ENCODE measurements around the gene VPS8. TPM values are rescaled to one million over a fixed set of nuclear protein-coding genes. Genes with fewer than 3 reads are reported as not detected.

VPS8 gene
- total and polyA plus RNA-seq, 4 donors: 49.3 to 155 (median 66.4) TPM

DNA sequence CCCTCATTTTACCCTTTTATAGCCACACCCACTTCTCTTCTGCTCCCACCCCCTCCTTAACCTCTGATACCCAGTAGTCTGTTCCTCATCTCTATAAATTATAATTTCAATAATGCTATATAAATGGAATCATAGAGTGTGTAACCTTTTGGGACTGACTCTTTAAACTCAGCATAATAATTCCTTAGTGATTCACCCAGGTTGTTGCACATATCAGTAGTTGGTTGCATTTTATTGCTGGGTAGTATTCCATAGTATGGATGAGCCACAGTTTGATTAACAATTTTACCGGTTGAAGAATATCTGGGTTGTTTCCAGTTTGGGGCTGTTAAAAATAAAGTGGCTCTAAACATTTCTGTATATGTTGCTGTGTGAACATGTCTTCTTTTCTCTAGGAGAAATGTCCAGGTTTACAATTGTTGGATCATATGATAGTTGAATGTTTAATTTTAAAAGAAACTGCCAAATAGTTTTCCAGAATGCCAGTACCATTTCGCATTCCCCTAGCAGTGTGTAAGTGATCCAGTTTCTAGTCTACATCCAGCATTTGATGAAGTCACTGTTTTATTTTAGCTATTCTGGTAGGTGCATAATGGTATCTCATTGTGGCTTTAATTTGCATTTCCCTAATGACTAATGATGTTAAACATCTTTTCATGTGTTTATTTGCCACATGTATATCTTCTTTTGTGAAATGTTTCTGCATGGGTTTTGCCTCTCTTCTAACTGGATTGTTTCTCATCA, 68.5 kb downstream of the VPS8 start:
- Histone ChIP-seq H3K27me3 (ENCODE audit: control insufficient read depth, insufficient read depth, low read length) (no peaks in the 10 kb centered on the region), H3K36me3 (ENCODE audit: control insufficient read depth, insufficient read depth, low read length) (no peaks in the 10 kb centered on the region), H3K4me3 (ENCODE audit: low read depth, low read length) (no peak overlapping the region), H3K9me3 (ENCODE audit: control insufficient read depth, insufficient read depth, low read length) (no peaks in the 10 kb centered on the region), H3K27ac (ENCODE audit: low read depth, low read length) (no peak overlapping the region), H3K4me1 (ENCODE audit: control insufficient read depth, insufficient read depth, low read length) (no peaks in the 10 kb centered on the region)
- no peak for DNase-seq (ENCODE audit: low read depth in 4 of 6, low spot score in 6 of 6)
- 100% methylated on average over 1 of the region's 2 CpGs for WGBS (ENCODE audit: insufficient coverage)

DNA sequence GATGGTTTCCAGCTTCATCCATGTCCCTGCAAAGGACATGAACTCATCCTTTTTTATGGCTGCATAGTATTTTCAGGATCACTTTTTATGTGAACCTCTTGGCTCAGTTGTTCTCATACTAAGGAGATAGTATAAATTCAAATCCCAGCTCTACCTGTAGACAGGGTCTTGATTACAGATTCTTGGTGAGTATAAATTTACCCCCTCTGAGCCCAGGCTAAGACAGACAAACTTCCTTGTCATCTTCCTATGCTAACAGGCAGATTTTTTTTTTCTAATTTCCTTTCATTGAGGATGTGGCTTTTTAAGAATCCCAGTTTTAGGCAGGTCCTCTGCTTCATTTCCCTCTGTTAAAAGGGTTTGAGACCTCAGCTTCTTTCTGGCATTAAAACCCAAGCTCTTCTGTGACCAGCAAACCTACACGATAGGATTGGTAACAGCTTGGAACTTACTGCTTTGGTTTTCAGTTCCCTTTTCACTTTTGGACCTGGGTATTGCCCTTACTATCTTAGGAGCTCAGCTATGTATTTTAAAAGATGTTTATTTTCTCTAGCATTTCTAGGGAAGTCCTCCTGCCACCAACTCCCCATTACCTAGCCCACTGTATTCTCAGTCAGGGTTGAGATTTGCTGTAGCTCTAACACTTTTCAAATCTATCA, 72.5 kb downstream of the VPS8 start:
- 83% methylated on average over 1 of the region's 1 CpG for WGBS (ENCODE audit: insufficient coverage)

GRCh38 chr3:184885112-184885511, 73.1 kb downstream of the VPS8 start:
- WGBS (ENCODE audit: insufficient coverage): 100% methylated on average over 1 of the region's 4 CpGs
- Histone ChIP-seq H3K36me3 (ENCODE audit: control insufficient read depth, insufficient read depth, low read length) (no peaks in the 10 kb centered on the region), H3K9me3 (ENCODE audit: control insufficient read depth, insufficient read depth, low read length) (no peaks in the 10 kb centered on the region), H3K27me3 (ENCODE audit: control insufficient read depth, insufficient read depth, low read length) (no peaks in the 10 kb centered on the region), H3K4me1 (ENCODE audit: control insufficient read depth, insufficient read depth, low read length) (no peaks in the 10 kb centered on the region), H3K4me3 (ENCODE audit: low read depth, low read length) (no peak overlapping the region), H3K27ac (ENCODE audit: low read depth, low read length) (no peak overlapping the region)
- no peak for DNase-seq (ENCODE audit: low read depth in 4 of 6, low spot score in 6 of 6)

More for the DNA sequence above, 72.5 kb downstream of the VPS8 start:
- Histone ChIP-seq H3K27ac (ENCODE audit: low read depth, low read length) (no peak overlapping the region), H3K27me3 (ENCODE audit: control insufficient read depth, insufficient read depth, low read length) (no peaks in the 10 kb centered on the region), H3K9me3 (ENCODE audit: control insufficient read depth, insufficient read depth, low read length) (no peaks in the 10 kb centered on the region), H3K36me3 (ENCODE audit: control insufficient read depth, insufficient read depth, low read length) (no peaks in the 10 kb centered on the region), H3K4me3 (ENCODE audit: low read depth, low read length) (no peak overlapping the region), H3K4me1 (ENCODE audit: control insufficient read depth, insufficient read depth, low read length) (no peaks in the 10 kb centered on the region)
- no peak for DNase-seq (ENCODE audit: low read depth in 4 of 6, low spot score in 6 of 6)

- Histone ChIP-seq H3K4me1 (ENCODE audit: control insufficient read depth, insufficient read depth, low read length) (no peaks in the 10 kb centered on the region), H3K27ac (ENCODE audit: low read depth, low read length) (no peak overlapping the region), H3K27me3 (ENCODE audit: control insufficient read depth, insufficient read depth, low read length) (no peaks in the 10 kb centered on the region), H3K9me3 (ENCODE audit: control insufficient read depth, insufficient read depth, low read length) (no peaks in the 10 kb centered on the region), H3K4me3 (ENCODE audit: low read depth, low read length) (no peak overlapping the region), H3K36me3 (ENCODE audit: control insufficient read depth, insufficient read depth, low read length) (no peaks in the 10 kb centered on the region)
- DNase-seq (ENCODE audit: low read depth in 4 of 6, low spot score in 6 of 6): no peak
- no CpG with 5 or more reads among the region's 2 CpGs for WGBS (ENCODE audit: insufficient coverage)
Measured at GRCh38 chr3:184887574-184887973, 75.6 kb downstream of the VPS8 start.

GRCh38 chr3:184889312-184889904, 77.4 kb downstream of the VPS8 start:
- no peaks in the 10 kb centered on the region for H3K27me3 ChIP-seq (ENCODE audit: control insufficient read depth, insufficient read depth, low read length)
- H3K9me3 ChIP-seq (ENCODE audit: control insufficient read depth, insufficient read depth, low read length): no peaks in the 10 kb centered on the region
- DNase-seq (ENCODE audit: low read depth in 4 of 6, low spot score in 6 of 6): no peak
- no peaks in the 10 kb centered on the region for H3K36me3 ChIP-seq (ENCODE audit: control insufficient read depth, insufficient read depth, low read length)
- no peak overlapping the region for H3K4me3 ChIP-seq (ENCODE audit: low read depth, low read length)
- H3K4me1 ChIP-seq (ENCODE audit: control insufficient read depth, insufficient read depth, low read length): no peaks in the 10 kb centered on the region
- no peak overlapping the region for H3K27ac ChIP-seq (ENCODE audit: low read depth, low read length)
- WGBS (ENCODE audit: insufficient coverage): 90% methylated on average over 2 of the region's 6 CpGs

DNA sequence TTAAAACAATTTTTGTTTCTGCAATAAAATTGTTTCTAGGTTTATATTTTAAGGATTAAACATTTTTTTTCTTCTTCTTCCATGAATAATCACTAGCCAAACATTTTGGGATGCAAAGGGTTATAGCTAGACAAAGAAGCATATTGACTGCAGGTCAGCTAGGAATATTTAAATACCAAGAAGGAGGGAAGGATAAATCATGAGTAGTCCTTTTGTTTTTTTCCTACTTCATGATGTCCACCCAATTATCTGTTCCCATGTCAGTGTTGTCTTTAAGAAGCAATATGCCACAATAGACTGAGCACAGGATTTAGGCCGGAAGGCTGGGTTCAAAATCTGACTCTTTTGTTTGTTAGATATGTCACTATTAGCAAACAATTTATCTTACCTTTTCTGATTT, 82.1 kb downstream of the VPS8 start:
- DNase-seq (ENCODE audit: low read depth in 4 of 6, low spot score in 6 of 6): no peak
- no peak overlapping the region for H3K27ac ChIP-seq (ENCODE audit: low read depth, low read length)
- WGBS (ENCODE audit: insufficient coverage): no CpG with 5 or more reads among the region's 1 CpG

DNA sequence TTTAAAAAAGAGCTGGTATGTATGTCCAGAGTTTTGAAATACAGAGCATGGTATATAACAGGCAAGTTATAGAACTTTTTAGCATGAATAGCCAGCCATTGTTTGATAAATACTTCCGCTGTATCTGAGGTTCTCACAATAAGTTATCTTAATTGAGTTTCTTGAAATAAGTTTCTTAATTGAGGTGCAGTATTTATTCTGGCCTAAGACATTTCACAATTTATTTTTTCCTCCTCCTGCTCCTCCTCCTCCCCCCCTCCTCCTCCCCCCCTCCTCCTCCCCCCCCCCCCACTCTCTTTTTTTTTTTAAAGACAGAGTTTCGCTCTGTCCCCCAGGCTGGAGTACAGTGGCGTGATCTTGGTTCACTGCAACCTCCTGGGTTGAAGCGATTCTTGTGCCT, 83.4 kb downstream of the VPS8 start:
- H3K4me1 ChIP-seq (ENCODE audit: control insufficient read depth, insufficient read depth, low read length): no peaks in the 10 kb centered on the region
- H3K27me3 ChIP-seq (ENCODE audit: control insufficient read depth, insufficient read depth, low read length): no peaks in the 10 kb centered on the region
- no peak overlapping the region for H3K27ac ChIP-seq (ENCODE audit: low read depth, low read length)
- no peak for DNase-seq (ENCODE audit: low read depth in 4 of 6, low spot score in 6 of 6)
- H3K4me3 ChIP-seq (ENCODE audit: low read depth, low read length): no peak overlapping the region
- no peaks in the 10 kb centered on the region for H3K9me3 ChIP-seq (ENCODE audit: control insufficient read depth, insufficient read depth, low read length)
- H3K36me3 ChIP-seq (ENCODE audit: control insufficient read depth, insufficient read depth, low read length): no peaks in the 10 kb centered on the region
- 83% methylated on average over 1 of the region's 4 CpGs for WGBS (ENCODE audit: insufficient coverage)

More for the DNA sequence above, 82.1 kb downstream of the VPS8 start:
- Histone ChIP-seq H3K4me1 (ENCODE audit: control insufficient read depth, insufficient read depth, low read length) (no peaks in the 10 kb centered on the region), H3K4me3 (ENCODE audit: low read depth, low read length) (no peak overlapping the region), H3K9me3 (ENCODE audit: control insufficient read depth, insufficient read depth, low read length) (no peaks in the 10 kb centered on the region), H3K27me3 (ENCODE audit: control insufficient read depth, insufficient read depth, low read length) (no peaks in the 10 kb centered on the region), H3K36me3 (ENCODE audit: control insufficient read depth, insufficient read depth, low read length) (no peaks in the 10 kb centered on the region)

GRCh38 chr3:184896336-184896735, 84.4 kb downstream of the VPS8 start:
- Histone ChIP-seq H3K9me3 (ENCODE audit: control insufficient read depth, insufficient read depth, low read length) (no peaks in the 10 kb centered on the region), H3K27me3 (ENCODE audit: control insufficient read depth, insufficient read depth, low read length) (no peaks in the 10 kb centered on the region), H3K4me3 (ENCODE audit: low read depth, low read length) (no peak overlapping the region), H3K4me1 (ENCODE audit: control insufficient read depth, insufficient read depth, low read length) (no peaks in the 10 kb centered on the region), H3K27ac (ENCODE audit: low read depth, low read length) (no peak overlapping the region), H3K36me3 (ENCODE audit: control insufficient read depth, insufficient read depth, low read length) (no peaks in the 10 kb centered on the region)
- DNase-seq (ENCODE audit: low read depth in 4 of 6, low spot score in 6 of 6): no peak
- 78% methylated on average over 1 of the region's 2 CpGs for WGBS (ENCODE audit: insufficient coverage)

- H3K27ac ChIP-seq (ENCODE audit: low read depth, low read length): no peak overlapping the region
- WGBS (ENCODE audit: insufficient coverage): 40% methylated on average over 1 of the region's 5 CpGs
- DNase-seq (ENCODE audit: low read depth in 4 of 6, low spot score in 6 of 6): no peak
Measured at GRCh38 chr3:184899953-184900595, 88.1 kb downstream of the VPS8 start.

More at GRCh38 chr3:184899953-184900595, 88.1 kb downstream of the VPS8 start:
- H3K9me3 ChIP-seq (ENCODE audit: control insufficient read depth, insufficient read depth, low read length): peaks cover 3% of the 10 kb centered on the region
- no peak overlapping the region for H3K4me3 ChIP-seq (ENCODE audit: low read depth, low read length)
- no peaks in the 10 kb centered on the region for H3K4me1 ChIP-seq (ENCODE audit: control insufficient read depth, insufficient read depth, low read length)
- H3K36me3 ChIP-seq (ENCODE audit: control insufficient read depth, insufficient read depth, low read length): no peaks in the 10 kb centered on the region
- H3K27me3 ChIP-seq (ENCODE audit: control insufficient read depth, insufficient read depth, low read length): no peaks in the 10 kb centered on the region
